RWPE1 (cell line): ENCODE results near the gene CLDND1.

Source experiments
- CTCF ChIA-PET: fragments of 350-600 bp; sonication (Branson Sonifier 250); formaldehyde crosslinking; extraction: SDS; loops from one replicate; lab custom pipeline; 2021; lab: Yijun Ruan, JAX
- POLR2A ChIA-PET: fragments of 400-600 bp; formaldehyde crosslinking; extraction: SDS; loops from one replicate; lab custom pipeline; 2020; ENCODE audit warnings: antibody characterized with exemption; ENCODE audit not compliant: low non-redundant PET; lab: Yijun Ruan, JAX
- DNase-seq: peaks from one replicate; pipeline ENCODE4 v3.0.0; 2012; ENCODE audit warnings: low spot score
- H3K27ac ChIP-seq: fragments of 450-650 bp; 2 replicates; pipeline ENCODE4 v1.5.1; 2017
- CTCF ChIP-seq: fragments of 450-650 bp; conservative IDR thresholded peaks from 2 replicates; pipeline ENCODE4 v1.5.1; 2017; ENCODE audit warnings: low read depth, mild to moderate bottlenecking

CLDND1 gene

GRCh38 chr3:98541695-98542094, 19.0 kb upstream of the CLDND1 start:
- POLR2A ChIA-PET: no interaction called here
- H3K27ac ChIP-seq: no peak overlapping the region
- no peak for TF ChIP-seq CTCF
- no peak for DNase-seq
- CTCF ChIA-PET: interaction anchor here (0.7 kb wide), 1 partner anchor 126 kb away, joined by 3 read pairs; no protein-coding TSS in a partner anchor

GRCh38 chr3:98540346-98540745, 17.6 kb upstream of the CLDND1 start:
- POLR2A ChIA-PET: no interaction called here
- CTCF ChIA-PET: no interaction called here
- DNase-seq: no peak
- no peak for TF ChIP-seq CTCF
- no peak overlapping the region for H3K27ac ChIP-seq

- no peak for TF ChIP-seq CTCF
- no peak overlapping the region for H3K27ac ChIP-seq
- DNase-seq: no peak
- POLR2A ChIA-PET: no interaction called here
- CTCF ChIA-PET: no interaction called here
Measured at GRCh38 chr3:98536456-98537017, 13.8 kb upstream of the CLDND1 start.

GRCh38 chr3:98534734-98535133, 12.0 kb upstream of the CLDND1 start:
- no peak overlapping the region for H3K27ac ChIP-seq

GRCh38 chr3:98534168-98534567, 11.5 kb upstream of the CLDND1 start:
- POLR2A ChIA-PET: no interaction called here
- TF ChIP-seq CTCF: no peak
- H3K27ac ChIP-seq: no peak overlapping the region
- CTCF ChIA-PET: interaction anchor here (0.7 kb wide), 1 partner anchor 12 kb away, joined by 3 read pairs; no protein-coding TSS in a partner anchor
- no peak for DNase-seq

More at GRCh38 chr3:98534734-98535133, 12.0 kb upstream of the CLDND1 start:
- ChIA-PET POLR2A (no interaction called here), CTCF (interaction anchor here (0.7 kb wide), 1 partner anchor 12 kb away, joined by 3 read pairs; no protein-coding TSS in a partner anchor)
- TF ChIP-seq CTCF: no peak
- no peak for DNase-seq

GRCh38 chr3:98532709-98533571, 10.2 kb upstream of the CLDND1 start:
- ChIA-PET CTCF (no interaction called here), POLR2A (no interaction called here)
- TF ChIP-seq CTCF: no peak
- DNase-seq: no peak
- H3K27ac ChIP-seq: no peak overlapping the region
